CD14-positive monocyte (primary cell): ENCODE results near the gene TAF1C. TPM values are rescaled to one million over a fixed set of nuclear protein-coding genes. Genes with fewer than 3 reads are reported as not detected.

Experiments
- DNase-seq, 3 donors: peaks; one replicate each; pipeline ENCODE4 v3.0.0-alpha.2; 2011 to 2022
- H2AFZ ChIP-seq: 2 replicates; pipeline ENCODE4 v1.6.0; 2012; ENCODE audit warnings: mild to moderate bottlenecking, low read depth, low read length, inconsistent platforms; ENCODE audit not compliant: insufficient read depth, poor library complexity, severe bottlenecking
- H3K27ac ChIP-seq, 2 donors: 1 replicate in 1 of 2; 2 replicates in 1 of 2; pipeline ENCODE4 v1.5.1; 2012 to 2013; ENCODE audit warnings: low read length in 2 of 2, control low read depth in 1 of 2, inconsistent platforms in 1 of 2, low read depth in 1 of 2, mild to moderate bottlenecking in 1 of 2
- H3K27me3 ChIP-seq, 2 donors: one replicate each; pipeline versions ENCODE4 v1.6.0 to v1.6.1; 2011 to 2013; ENCODE audit warnings: low read length in 2 of 2; ENCODE audit not compliant: control insufficient read depth in 2 of 2, insufficient read depth in 2 of 2
- H3K36me3 ChIP-seq, 2 donors: replicated peaks in 1 of 2; 1 replicate in 1 of 2; 2 replicates in 1 of 2; pipeline versions ENCODE4 v1.5.1 to v1.6.1; 2012 to 2013; ENCODE audit warnings: low read length in 2 of 2, control low read depth in 1 of 2, inconsistent platforms in 1 of 2, mild to moderate bottlenecking in 1 of 2; ENCODE audit not compliant: insufficient read depth in 2 of 2, control insufficient read depth in 1 of 2
- H3K4me1 ChIP-seq, 2 donors: 1 replicate in 1 of 2; 2 replicates in 1 of 2; pipeline versions ENCODE4 v1.5.1 to v1.6.1; 2012 to 2013; ENCODE audit warnings: low read length in 2 of 2, control low read depth in 1 of 2, inconsistent platforms in 1 of 2, mild to moderate bottlenecking in 1 of 2, moderate library complexity in 1 of 2; ENCODE audit not compliant: insufficient read depth in 2 of 2, control insufficient read depth in 1 of 2
- H3K4me2 ChIP-seq: replicated peaks from 2 replicates; pipeline ENCODE3; 2012; ENCODE audit warnings: low read length, moderate library complexity, mild to moderate bottlenecking; ENCODE audit not compliant: poor library complexity, severe bottlenecking; ENCODE audit errors: extremely low read depth
- H3K4me3 ChIP-seq, 3 experiments: fragments of 200-600 bp in 1 of 3; sonication (generic) in 1 of 3; replicated peaks in 1 of 3; 1 replicate in 2 of 3; 2 replicates in 1 of 3; pipeline ENCODE4 v1.5.1; 2011 to 2013; ENCODE audit warnings: low read length in 3 of 3, mild to moderate bottlenecking in 3 of 3, control low read depth in 2 of 3, low read depth in 2 of 3, inconsistent platforms in 1 of 3, moderate library complexity in 1 of 3
- H3K79me2 ChIP-seq: 2 replicates; pipeline ENCODE4 v1.6.0; 2012; ENCODE audit warnings: mild to moderate bottlenecking, control low read depth, inconsistent platforms, low read length, moderate library complexity; ENCODE audit not compliant: insufficient read depth
- H3K9ac ChIP-seq: 2 replicates; pipeline ENCODE4 v1.6.0; 2017; ENCODE audit warnings: low read length, mild to moderate bottlenecking; ENCODE audit not compliant: insufficient read depth, poor library complexity, severe bottlenecking
- H3K9me3 ChIP-seq, 2 donors: replicated peaks in 1 of 2; 1 replicate in 1 of 2; 2 replicates in 1 of 2; pipeline versions ENCODE4 v1.5.1 to v1.6.1; 2012 to 2013; ENCODE audit warnings: low read length in 2 of 2, control low read depth in 1 of 2; ENCODE audit not compliant: control insufficient read depth in 1 of 2, insufficient read depth in 1 of 2
- H4K20me1 ChIP-seq: 2 replicates; pipeline ENCODE4 v1.6.0; 2012; ENCODE audit warnings: mild to moderate bottlenecking, low read length, control low read depth, moderate library complexity; ENCODE audit not compliant: insufficient read depth
- H3K27ac Mint-ChIP-seq, 7 donors: one replicate each; pipeline ENCODE4 v1.8.0; 2020; ENCODE audit warnings: mild to moderate bottlenecking in 7 of 7, mixed read lengths in 7 of 7, moderate library complexity in 6 of 7, inconsistent platforms in 2 of 7
- H3K27me3 Mint-ChIP-seq, 3 donors: one replicate each; pipeline ENCODE4 v1.8.0; 2021 to 2022; ENCODE audit warnings: low read depth in 3 of 3, mild to moderate bottlenecking in 3 of 3, mixed read lengths in 3 of 3, moderate library complexity in 3 of 3, inconsistent platforms in 1 of 3
- H3K36me3 Mint-ChIP-seq, 2 donors: one replicate each; pipeline ENCODE4 v1.8.0; 2020; ENCODE audit warnings: mixed read lengths in 2 of 2, inconsistent platforms in 1 of 2, mild to moderate bottlenecking in 1 of 2
- H3K4me1 Mint-ChIP-seq: one replicate; pipeline ENCODE4 v1.8.0; 2020; ENCODE audit warnings: mild to moderate bottlenecking, mixed read lengths
- H3K4me3 Mint-ChIP-seq, 2 donors: one replicate each; pipeline ENCODE4 v1.8.0; 2020; ENCODE audit warnings: mild to moderate bottlenecking in 2 of 2, mixed read lengths in 2 of 2, moderate library complexity in 1 of 2
- H3K9me3 Mint-ChIP-seq, 7 donors: one replicate each; pipeline ENCODE4 v1.8.0; 2020 to 2022; ENCODE audit warnings: mixed read lengths in 7 of 7, mild to moderate bottlenecking in 6 of 7, moderate library complexity in 6 of 7, inconsistent platforms in 2 of 7
- WGBS: methylation state at CpG from one replicate; pipeline ENCODE4 v1.1.5; 2013; ENCODE audit warnings: missing lambda C conversion rate; ENCODE audit not compliant: insufficient coverage; 5-methylcytosine and 5-hydroxymethylcytosine counted together
- intact Hi-C, 2 donors: fragments of 100-400 bp; cut with micrococcal nuclease; formaldehyde crosslinking; loops; one replicate each; pipeline versions ENCODE4 v1.15.0 to v1.15.1; 2023
- polyA plus RNA-seq, 3 donors: library from polyadenylated mRNA; depleted of rRNA in 1 of 3; unstranded in 2 of 3; stranded (reverse) in 1 of 3; fragments of 300-500 nt in 2 of 3; fragments of >200 nt in 1 of 3; fragmentation: Illumina TruSeq in 2 of 3; gene quantifications; 1 replicate in 2 of 3; 2 replicates in 1 of 3; pipeline ENCODE4 v1.2.3, GENCODE V29; 2012 to 2021
- TF ChIP-seq, protein P1 (sequence below): fragments of 200-600 bp; IDR thresholded peaks from one replicate; pipeline ENCODE4 v1.8.0; 2022; ENCODE audit warnings: antibody characterized with exemption, mild to moderate bottlenecking

Gene TAF1C
- polyA plus RNA-seq, 3 donors, result 4.0 to 126 (median 4.5) TPM

DNA sequence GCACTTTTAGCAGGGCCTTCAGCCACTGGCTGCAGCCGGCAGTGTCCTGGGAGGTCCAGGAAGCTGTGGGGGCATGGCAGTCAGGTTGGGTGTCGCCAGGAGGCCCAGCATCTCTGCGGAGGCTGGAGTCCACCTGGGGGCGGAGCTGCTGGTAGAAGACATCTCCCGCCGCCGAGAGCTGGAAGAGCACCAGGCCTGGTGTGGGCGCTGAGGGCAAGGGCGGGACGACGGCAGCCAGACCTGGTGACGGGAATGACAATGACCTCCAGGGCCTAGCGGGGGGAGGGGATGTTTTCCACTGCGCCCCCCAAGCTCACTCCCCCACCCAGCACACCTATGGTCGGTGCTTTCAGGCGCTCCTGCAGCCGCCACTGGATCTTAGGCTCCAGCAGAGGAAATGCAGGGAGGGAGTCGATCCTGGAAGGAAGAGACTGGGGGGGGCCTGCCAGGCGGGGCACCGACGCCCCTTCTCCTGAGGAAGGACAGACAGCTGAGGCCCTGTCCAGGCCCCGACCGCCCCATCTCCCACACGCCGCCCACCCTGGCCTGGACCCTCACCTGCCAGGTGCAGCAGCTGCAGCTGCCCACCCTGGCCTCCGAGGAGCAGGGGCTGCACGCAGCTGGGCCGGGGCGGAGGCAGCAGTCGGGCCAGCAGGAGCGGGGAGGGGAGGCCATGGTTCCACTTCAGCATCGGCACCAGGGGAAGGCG, 7.1 kb downstream of the TAF1C start:
- DNase-seq, result no peak
- H3K4me3 Mint-ChIP-seq, result no peak overlapping the region

DNA sequence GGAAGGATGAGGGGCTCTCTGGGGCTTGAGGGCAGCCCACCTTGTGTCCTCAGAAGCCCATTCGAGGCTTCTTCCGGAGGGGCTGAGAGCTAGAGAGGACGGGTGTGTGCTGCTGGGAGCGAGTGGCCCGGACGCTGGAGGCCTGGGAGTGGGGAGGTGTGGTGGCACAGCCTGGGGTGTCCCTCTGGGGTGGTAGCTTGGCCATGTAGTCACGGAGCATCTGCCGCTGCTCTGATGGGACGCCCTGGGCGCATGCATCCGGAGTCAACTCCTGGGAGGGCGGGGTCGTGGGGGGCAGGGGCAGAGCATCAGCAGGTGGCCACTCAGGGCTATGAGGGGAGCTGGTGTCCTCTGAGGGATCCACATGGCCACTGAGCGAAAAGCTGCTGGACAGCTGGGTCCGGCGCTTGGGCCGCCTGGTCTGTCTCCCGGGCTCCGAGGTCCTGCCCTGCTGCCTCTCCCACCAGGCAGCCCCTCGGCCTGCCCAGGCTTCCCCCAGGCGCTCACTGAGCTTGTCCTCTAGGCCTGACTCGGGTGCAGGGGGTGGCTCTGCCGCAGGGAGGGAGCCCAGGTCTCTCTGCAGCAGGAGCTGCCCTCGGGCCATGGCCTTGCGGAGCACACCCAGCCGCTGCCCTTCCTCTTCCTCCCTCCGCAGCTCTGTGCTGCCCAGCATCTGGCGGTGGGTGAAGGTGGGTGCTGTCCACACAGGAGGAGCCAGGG, 7.8 kb downstream of the TAF1C start:
- no peak overlapping the region for H3K4me3 ChIP-seq
- H3K4me2 ChIP-seq, result no peak overlapping the region
- no peaks in the 10 kb centered on the region for H3K9me3 ChIP-seq
- no peak overlapping the region for H2AFZ ChIP-seq
- peaks cover 1 to 5% (median 2%) of the 10 kb centered on the region in 3 donors for H3K27me3 Mint-ChIP-seq
- no peak overlapping the region for H3K9ac ChIP-seq
- H3K27ac ChIP-seq, result no peak overlapping the region
- H3K27me3 ChIP-seq, result no peaks in the 10 kb centered on the region
- H3K4me3 Mint-ChIP-seq, result no peak overlapping the region
- peaks cover 5% of the 10 kb centered on the region for H4K20me1 ChIP-seq
- peaks cover 24 to 26% of the 10 kb centered on the region in 2 donors for H3K4me1 ChIP-seq
- H3K27ac Mint-ChIP-seq, result peak overlapping the region in 5 of 7 donors; percentile 10 to 97 (median 69)
- TF ChIP-seq, protein P1, sequence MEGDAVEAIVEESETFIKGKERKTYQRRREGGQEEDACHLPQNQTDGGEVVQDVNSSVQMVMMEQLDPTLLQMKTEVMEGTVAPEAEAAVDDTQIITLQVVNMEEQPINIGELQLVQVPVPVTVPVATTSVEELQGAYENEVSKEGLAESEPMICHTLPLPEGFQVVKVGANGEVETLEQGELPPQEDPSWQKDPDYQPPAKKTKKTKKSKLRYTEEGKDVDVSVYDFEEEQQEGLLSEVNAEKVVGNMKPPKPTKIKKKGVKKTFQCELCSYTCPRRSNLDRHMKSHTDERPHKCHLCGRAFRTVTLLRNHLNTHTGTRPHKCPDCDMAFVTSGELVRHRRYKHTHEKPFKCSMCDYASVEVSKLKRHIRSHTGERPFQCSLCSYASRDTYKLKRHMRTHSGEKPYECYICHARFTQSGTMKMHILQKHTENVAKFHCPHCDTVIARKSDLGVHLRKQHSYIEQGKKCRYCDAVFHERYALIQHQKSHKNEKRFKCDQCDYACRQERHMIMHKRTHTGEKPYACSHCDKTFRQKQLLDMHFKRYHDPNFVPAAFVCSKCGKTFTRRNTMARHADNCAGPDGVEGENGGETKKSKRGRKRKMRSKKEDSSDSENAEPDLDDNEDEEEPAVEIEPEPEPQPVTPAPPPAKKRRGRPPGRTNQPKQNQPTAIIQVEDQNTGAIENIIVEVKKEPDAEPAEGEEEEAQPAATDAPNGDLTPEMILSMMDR, result no peak
- no peaks in the 10 kb centered on the region for H3K9me3 Mint-ChIP-seq
- H3K79me2 ChIP-seq, result peaks cover 4% of the 10 kb centered on the region
- WGBS, result 96% methylated on average over 27 of the region's 28 CpGs
- no peak for DNase-seq
- H3K4me1 Mint-ChIP-seq, result peaks cover 27% of the 10 kb centered on the region
- peaks cover 63 to 66% of the 10 kb centered on the region in 2 donors for H3K36me3 ChIP-seq
- H3K36me3 Mint-ChIP-seq, result peaks cover 56 to 70% of the 10 kb centered on the region in 2 donors
- intact Hi-C loops, result no loop called here

More for the DNA sequence above, 7.1 kb downstream of the TAF1C start:
- Histone ChIP-seq H3K4me3 (no peak overlapping the region), H3K36me3 (peaks cover 70 to 74% of the 10 kb centered on the region in 2 donors), H3K27ac (no peak overlapping the region), H4K20me1 (peaks cover 5% of the 10 kb centered on the region), H3K79me2 (peaks cover 11% of the 10 kb centered on the region), H2AFZ (no peak overlapping the region), H3K9me3 (no peaks in the 10 kb centered on the region), H3K4me2 (no peak overlapping the region), H3K4me1 (peaks cover 23 to 24% of the 10 kb centered on the region in 2 donors), H3K9ac (no peak overlapping the region), H3K27me3 (no peaks in the 10 kb centered on the region)
- H3K27ac Mint-ChIP-seq, result peak overlapping the region in 2 of 7 donors; percentile 37 to 57
- H3K27me3 Mint-ChIP-seq, result peaks cover under 1 to 2% (median 1%) of the 10 kb centered on the region in 3 donors
- no peaks in the 10 kb centered on the region for H3K9me3 Mint-ChIP-seq
- WGBS, result 95% methylated on average over 26 of the region's 33 CpGs
- H3K36me3 Mint-ChIP-seq, result peaks cover 63 to 77% of the 10 kb centered on the region in 2 donors
- intact Hi-C loops, result loop anchor here in 1 of 2 donors (5.0 kb wide), 2 partner anchors 32 to 112 kb away; partner anchors contain the start of genes DNAAF1 and HSDL1
- TF ChIP-seq, protein P1, result no peak
- H3K4me1 Mint-ChIP-seq, result peaks cover 24% of the 10 kb centered on the region
